Measurements from ENCODE around the gene AHNAK. TPM values are rescaled to one million over a fixed set of nuclear protein-coding genes. Genes with fewer than 3 reads are reported as not detected.
"Not testable (repeated sequence)": the region's sequence is repeated elsewhere in the genome, so short reads cannot be mapped to it uniquely, and the experiment has no call there.

The AHNAK gene
- total RNA-seq, 4 donors from 2014 or later, result 227 to 400 (median 288) TPM

DNA sequence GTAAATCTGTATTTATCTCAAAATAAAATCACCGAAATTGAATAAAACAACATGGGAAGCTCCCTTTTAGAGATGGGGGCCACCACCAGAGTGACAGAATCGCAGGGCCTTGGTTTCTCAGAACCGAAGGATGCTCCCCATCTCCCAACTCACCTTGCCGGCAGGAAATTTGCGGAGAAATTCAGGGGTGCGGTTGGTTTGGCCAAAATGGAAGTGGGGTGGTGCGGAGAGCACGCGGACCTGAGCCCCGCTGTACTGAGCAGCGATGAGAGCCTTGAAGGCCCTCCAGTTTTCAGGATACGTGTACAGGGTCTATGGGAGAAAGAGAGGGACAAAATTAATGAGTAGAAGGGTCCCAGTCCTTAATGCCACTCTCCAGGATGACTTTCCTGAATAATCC, 25.8 kb upstream of the AHNAK start:
- no peaks in the 10 kb centered on the region for H3K27me3 ChIP-seq
- no peak for DNase-seq
- intact Hi-C loops (cut with DNase I), result no loop called here
- 75 to 79% methylated on average over 12 of the region's 12 CpGs for WGBS, 2 donors
- peaks cover 11 to 29% of the 10 kb centered on the region in 2 donors for H3K4me1 ChIP-seq
- H3K27ac ChIP-seq, result peak overlapping the region in 1 of 3 donors; percentile 89
- no peaks in the 10 kb centered on the region for H3K9me3 ChIP-seq
- H3K4me3 ChIP-seq (replicated peaks in 1 of 3), result peak overlapping the region in 1 of 3 donors; percentile 56
- TF ChIP-seq, protein P1, sequence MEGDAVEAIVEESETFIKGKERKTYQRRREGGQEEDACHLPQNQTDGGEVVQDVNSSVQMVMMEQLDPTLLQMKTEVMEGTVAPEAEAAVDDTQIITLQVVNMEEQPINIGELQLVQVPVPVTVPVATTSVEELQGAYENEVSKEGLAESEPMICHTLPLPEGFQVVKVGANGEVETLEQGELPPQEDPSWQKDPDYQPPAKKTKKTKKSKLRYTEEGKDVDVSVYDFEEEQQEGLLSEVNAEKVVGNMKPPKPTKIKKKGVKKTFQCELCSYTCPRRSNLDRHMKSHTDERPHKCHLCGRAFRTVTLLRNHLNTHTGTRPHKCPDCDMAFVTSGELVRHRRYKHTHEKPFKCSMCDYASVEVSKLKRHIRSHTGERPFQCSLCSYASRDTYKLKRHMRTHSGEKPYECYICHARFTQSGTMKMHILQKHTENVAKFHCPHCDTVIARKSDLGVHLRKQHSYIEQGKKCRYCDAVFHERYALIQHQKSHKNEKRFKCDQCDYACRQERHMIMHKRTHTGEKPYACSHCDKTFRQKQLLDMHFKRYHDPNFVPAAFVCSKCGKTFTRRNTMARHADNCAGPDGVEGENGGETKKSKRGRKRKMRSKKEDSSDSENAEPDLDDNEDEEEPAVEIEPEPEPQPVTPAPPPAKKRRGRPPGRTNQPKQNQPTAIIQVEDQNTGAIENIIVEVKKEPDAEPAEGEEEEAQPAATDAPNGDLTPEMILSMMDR (IDR thresholded peaks at IDR 0.05), result no peak
- no peak for TF ChIP-seq POLR2A (IDR thresholded peaks at IDR 0.05)
- peaks cover 41 to 42% of the 10 kb centered on the region in 2 donors for H3K36me3 ChIP-seq

- H3K27ac ChIP-seq; DNase-seq; H3K27me3 ChIP-seq; H3K9me3 ChIP-seq; H3K4me3 ChIP-seq (replicated peaks in 1 of 3); intact Hi-C loops (cut with DNase I): not testable (repeated sequence)
- peaks cover 11 to 28% of the 10 kb centered on the region in 2 donors for H3K4me1 ChIP-seq
- 94 to 97% methylated on average over 5 of the region's 5 CpGs for WGBS, 2 donors
- peaks cover 45 to 52% of the 10 kb centered on the region in 2 donors for H3K36me3 ChIP-seq
These were observed 24.9 kb upstream of the AHNAK start for GRCh38 chr11:62571493-62571892.

GRCh38 chr11:62570903-62571302, 24.3 kb upstream of the AHNAK start:
- H3K27me3 ChIP-seq; H3K27ac ChIP-seq; H3K4me3 ChIP-seq (replicated peaks in 1 of 3); DNase-seq; H3K9me3 ChIP-seq; intact Hi-C loops (cut with DNase I): not testable (repeated sequence)
- Histone ChIP-seq H3K36me3 (peaks cover 50 to 57% of the 10 kb centered on the region in 2 donors), H3K4me1 (peaks cover 11 to 22% of the 10 kb centered on the region in 2 donors)
- 96 to 97% methylated on average over 5 of the region's 5 CpGs for WGBS, 2 donors

DNA sequence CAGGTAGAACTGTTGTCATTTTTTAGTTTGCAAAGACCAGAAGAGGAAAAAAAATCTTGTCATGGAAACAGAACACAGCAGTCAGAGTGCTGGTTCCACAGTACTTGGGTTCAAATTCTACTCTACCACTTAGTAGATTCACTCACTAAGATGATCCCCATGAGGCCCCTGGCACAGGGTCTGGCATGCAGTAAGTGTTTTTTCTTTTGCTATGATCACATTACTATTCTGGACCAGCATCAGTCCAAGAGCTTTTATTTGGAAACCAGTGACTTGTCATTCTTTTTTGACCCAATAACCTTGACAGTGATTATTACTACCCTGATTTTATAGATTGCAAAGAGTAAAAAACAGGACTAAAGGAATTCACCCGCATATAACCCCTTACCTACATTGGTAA, 23.0 kb upstream of the AHNAK start:
- Histone ChIP-seq H3K4me3 (replicated peaks in 1 of 3) (no peak overlapping the region), H3K27ac (no peak overlapping the region), H3K36me3 (peaks cover 53 to 66% of the 10 kb centered on the region in 2 donors), H3K4me1 (peaks cover 6 to 10% of the 10 kb centered on the region in 2 donors), H3K9me3 (no peaks in the 10 kb centered on the region), H3K27me3 (no peaks in the 10 kb centered on the region)
- 85 to 88% methylated on average over 1 of the region's 1 CpG for WGBS, 2 donors
- TF ChIP-seq, protein P1 (IDR thresholded peaks at IDR 0.05), result no peak
- TF ChIP-seq POLR2A (IDR thresholded peaks at IDR 0.05), result no peak
- no peak for DNase-seq
- intact Hi-C loops (cut with DNase I), result no loop called here

- Histone ChIP-seq H3K36me3 (peaks cover 72 to 87% of the 10 kb centered on the region in 2 donors), H3K4me3 (replicated peaks in 1 of 3) (no peak overlapping the region), H3K27me3 (no peaks in the 10 kb centered on the region), H3K4me1 (peaks cover 0 to 3% of the 10 kb centered on the region in 2 donors), H3K9me3 (no peaks in the 10 kb centered on the region), H3K27ac (no peak overlapping the region)
- intact Hi-C loops (cut with DNase I), result no loop called here
- TF ChIP-seq, protein P1 (IDR thresholded peaks at IDR 0.05), result no peak
- TF ChIP-seq POLR2A (IDR thresholded peaks at IDR 0.05), result no peak
- 83 to 91% methylated on average over 8 of the region's 8 CpGs for WGBS, 2 donors
- no peak for DNase-seq
These were observed 20.5 kb upstream of the AHNAK start for GRCh38 chr11:62567018-62567633.

GRCh38 chr11:62566247-62566646, 19.6 kb upstream of the AHNAK start:
- Histone ChIP-seq H3K4me1 (peaks cover 0 to under 1% of the 10 kb centered on the region in 2 donors), H3K27ac (no peak overlapping the region), H3K4me3 (replicated peaks in 1 of 3) (no peak overlapping the region), H3K36me3 (peaks cover 65 to 83% of the 10 kb centered on the region in 2 donors), H3K27me3 (no peaks in the 10 kb centered on the region), H3K9me3 (no peaks in the 10 kb centered on the region)
- intact Hi-C loops (cut with DNase I), result no loop called here
- no peak for DNase-seq
- TF ChIP-seq POLR2A (IDR thresholded peaks at IDR 0.05), result no peak
- TF ChIP-seq, protein P1 (IDR thresholded peaks at IDR 0.05), result no peak
- WGBS, 2 donors, result 96% methylated on average over 8 of the region's 8 CpGs

Measured in thyroid gland (tissue), 4 donors.